HG02852 (cell line): ENCODE results near the gene ITPR2.

Experiments used
- ATAC-seq: cut with Tn5 transposase; IDR thresholded peaks from one replicate; pipeline ENCODE4 v1.9.1; 2021; ENCODE audit warnings: mild to moderate bottlenecking, moderate library complexity; ENCODE audit not compliant: unreplicated experiment

ITPR2 gene

DNA sequence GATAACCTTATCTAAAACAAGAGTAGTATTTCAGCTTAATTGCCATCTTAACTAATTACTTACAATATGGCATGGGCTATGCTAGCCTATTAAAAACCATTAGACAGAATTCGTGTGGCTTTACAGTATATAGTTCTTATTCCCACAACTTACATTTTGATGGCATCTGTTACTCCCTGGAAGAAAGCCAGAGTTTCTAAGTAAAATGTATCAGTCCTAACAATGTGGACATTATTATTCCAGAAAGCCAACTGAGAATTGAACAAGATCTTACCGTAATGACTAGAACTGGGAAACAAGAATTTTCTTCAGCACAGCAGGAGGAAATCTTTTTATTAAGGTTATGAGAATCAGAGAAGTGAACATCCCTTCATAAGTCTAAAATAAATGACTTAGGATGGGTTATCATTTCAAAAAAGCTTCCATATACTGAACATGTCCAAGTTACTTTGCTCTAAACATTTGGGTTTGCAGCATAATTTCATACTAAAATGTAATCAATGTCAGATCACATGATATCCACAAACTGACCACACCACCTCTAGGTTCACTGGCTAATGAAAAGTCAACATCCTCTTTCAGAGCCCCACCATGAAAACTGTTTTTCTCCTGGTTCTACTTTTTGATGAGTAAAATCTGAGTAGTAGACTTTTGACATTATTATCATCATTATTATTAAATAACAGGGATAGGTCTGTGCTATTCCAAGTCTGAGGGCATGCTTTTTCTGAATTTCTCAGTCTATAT is 457.9 kb downstream of the ITPR2 start:
- ATAC-seq = no peak

DNA sequence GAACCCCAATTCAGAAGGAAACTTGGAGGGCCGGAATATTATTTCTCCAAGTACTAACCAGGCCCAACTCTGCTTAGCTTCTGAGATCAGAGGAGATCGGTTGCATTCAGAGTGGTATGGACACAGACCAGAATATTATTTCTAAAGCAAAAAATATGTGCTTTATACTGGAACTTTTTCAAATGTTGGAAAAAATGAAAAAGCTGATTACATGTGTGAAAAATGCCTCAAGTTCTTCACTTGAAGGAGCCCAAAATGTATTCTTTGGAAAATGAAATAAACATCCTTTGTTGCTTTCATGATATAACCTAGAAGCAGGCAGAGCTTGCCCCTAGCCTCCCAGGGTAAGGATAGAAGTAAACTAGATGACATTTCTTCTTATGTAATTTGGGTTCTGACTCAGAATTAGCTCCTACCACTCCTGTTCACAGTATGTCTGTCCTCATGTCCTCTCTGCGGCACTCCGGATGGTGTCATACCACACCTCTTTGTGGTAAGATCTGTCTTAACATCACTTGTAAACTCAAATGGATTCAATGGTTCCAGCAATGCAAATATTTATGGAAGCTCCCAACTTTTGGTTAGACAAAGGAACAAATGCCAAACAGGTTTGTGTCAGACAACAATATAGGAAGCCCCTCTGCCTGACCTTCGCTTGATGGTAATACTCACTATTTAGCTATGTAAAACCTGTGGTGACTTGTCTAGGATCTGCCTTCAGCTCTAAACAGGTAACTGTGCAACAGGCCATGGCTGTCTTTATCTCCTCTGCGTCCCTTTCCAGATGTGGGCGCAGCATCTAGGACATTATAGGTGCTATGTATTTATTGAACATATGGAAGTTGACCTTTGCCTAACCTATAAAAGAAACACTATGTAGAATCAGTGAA is 459.1 kb downstream of the ITPR2 start:
- no peak for ATAC-seq

DNA sequence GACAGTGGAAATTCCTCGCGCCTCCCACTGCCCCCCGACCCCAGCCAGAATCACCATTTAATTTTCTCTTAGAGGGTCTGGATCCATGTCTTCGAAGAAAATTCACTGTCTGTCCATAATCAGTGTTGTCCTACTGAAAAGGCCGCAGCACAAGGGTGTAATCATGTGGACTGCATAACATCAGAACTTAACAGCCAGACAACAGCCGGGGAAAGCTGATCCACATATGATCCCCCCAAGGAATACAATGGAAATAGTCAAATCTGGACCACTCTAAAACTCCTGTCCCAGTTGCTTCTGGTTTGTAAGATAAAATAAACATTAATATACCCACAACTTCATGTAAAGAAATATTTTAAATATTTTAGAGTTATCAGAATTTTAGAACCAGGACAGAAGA is 460.1 kb downstream of the ITPR2 start:
- ATAC-seq = no peak

DNA sequence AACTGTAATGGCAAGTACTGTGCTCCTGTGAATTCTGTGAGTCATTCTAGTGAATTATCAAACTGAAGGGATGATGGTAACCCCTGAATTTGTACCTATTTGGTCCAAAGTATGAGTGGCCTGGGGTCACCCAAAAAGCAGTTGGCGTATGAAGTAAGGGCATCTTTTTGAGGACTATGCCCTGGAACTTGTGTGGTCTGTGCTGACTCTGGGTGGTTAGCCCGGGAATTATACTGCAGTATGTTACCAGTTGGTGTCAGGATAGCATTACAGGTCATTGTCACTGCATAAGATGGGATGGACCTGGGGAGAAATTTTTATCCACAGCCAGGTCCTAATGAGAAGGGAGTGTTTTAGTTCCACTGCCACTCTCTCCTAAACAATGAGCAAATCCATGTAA is 462.9 kb downstream of the ITPR2 start:
- ATAC-seq = no peak

DNA sequence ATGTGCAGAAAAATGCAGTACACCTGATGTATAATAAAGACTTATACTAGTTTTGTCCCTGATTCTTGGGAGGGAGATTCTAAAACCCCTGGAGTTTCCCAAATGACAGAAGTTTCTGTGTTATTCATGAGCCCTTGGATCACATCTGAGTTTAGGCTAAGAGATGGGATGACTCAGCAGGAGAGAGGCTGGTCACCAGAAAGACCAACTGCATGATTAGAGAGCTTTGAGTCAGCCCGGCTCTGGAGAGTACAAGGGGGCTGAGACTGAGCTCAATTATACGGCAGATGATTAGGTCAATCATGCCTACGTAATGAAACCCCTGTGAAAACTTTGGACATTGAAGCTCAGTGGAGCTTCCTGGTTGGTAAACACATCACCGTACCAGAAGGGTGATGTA is 463.4 kb downstream of the ITPR2 start:
- ATAC-seq = no peak

DNA sequence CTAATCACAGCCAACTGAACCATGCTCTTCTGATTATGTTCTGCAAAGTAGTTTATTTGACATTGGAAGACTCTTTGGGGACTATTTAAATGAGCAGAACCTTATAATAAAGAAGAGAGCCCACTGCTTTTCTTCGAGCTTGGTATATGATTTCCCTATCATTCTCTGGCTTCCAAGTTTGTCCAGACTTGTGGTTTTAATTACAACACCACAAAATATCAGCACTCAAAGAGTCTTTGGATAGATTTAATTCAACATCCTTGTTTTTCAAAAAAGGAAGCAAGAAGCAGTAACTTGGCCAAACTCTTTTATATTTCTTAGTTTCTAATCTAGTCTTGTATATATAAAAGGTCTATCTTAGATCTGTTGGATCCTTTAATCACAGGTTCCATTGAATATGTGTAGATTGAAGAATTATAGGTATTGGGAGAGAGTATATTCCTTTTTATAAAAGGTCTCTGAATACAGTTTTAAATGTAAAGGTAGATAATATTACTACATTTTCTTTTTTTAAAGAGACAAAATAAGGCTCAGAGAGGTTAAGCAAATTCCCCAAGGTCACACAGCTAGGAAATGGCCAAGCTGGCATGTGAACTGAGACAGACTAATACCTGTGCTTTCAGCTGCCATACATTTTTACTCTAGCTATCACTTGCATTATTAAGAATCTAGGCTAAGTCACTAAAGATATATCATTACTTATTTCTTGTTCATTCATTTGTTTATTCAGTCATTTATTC is 464.8 kb downstream of the ITPR2 start:
- no peak for ATAC-seq

DNA sequence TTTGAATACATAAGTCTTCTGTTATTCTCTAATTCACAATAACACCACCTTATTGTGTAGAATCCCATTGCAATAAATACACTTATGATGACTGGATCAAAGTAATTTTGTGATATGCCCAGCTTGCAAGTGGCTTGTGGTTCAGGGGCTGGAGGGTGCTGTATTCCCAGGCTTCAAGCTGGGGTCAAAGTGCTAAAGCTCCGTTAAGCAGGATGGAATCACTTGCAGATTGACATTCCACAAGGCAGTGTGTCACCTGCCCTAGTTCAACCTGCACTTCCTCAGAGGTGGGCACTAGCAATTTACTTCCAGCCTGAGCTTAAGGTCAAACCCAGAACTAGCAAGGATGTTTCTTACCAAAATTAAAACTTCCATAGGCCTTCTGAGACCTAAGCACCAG is 471.0 kb downstream of the ITPR2 start:
- no peak for ATAC-seq

DNA sequence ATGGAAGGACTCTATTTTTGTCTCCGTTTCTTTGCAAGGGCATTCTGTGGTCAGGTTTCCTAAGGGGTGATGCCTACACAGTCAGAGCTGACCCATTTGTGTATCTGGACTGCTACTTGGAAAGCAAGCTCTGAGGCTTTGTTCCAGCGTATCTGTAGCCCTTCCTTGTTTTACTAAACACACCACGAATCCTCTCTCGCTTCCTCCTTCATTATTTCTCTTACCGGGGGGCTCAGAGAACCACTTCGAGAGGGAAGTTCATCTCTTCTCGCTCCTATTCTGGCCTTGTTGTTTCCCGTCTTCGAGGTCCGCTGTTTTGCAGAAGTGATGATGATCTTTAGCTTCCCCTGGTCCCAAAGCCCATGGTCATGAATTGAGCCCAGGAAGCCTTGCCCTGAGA is 472.9 kb downstream of the ITPR2 start:
- ATAC-seq = no peak

DNA sequence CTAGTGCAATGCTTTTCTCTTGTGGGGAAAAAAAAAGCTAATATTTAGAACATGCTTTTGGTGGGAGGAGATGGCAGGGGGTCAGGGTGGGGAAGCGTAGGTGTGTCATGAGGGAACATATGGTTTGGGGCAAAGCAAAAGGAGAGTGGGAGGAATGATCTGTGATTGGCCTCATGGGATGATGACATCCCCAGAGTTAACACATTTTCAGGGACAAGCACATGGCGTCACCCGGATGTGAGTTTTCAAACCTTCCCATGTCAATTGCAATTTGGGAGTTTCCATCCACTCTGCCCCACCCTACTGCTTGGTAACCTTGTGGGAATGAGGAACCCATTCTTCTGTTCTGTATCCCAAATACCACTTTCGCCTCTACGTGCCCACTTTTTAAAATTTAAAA is 473.4 kb downstream of the ITPR2 start:
- ATAC-seq = no peak

DNA sequence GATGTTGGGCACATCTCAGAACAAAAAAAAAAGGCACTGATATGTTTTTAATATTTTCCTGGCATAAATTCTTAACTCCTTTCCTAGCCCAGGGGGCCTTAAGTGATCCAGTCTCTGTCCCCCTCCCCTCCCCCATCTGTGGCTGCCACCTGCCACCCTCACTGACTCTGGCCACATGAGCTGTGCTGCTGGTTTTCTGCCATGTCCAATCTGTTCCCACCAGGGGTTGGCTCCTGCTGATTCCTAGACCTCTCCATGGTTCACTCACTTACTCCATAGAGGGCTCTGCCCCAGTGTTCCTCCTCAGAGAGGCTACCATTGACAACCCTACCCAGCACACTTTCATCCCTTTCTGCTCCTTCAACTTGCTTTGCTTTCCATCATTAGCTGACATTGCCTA is 474.3 kb downstream of the ITPR2 start:
- no peak for ATAC-seq

DNA sequence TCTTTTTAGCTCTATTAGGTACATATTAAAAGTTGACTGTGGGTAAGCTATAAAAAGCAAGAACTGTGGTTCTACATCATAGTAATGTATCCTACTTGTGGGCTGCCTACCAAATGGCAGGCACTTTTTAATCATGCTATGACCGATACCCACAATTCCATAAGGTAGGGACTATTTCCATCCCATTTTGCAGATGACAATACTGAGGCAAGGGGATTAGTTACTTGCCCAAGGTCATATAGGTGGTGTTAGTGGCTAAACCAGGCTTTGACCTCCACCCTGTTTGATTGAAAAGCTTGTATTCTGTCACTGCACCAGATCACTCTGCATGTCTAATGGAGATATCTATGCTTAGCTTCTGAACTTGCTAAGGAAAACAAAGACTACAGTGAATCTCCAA is 485.7 kb downstream of the ITPR2 start:
- no peak for ATAC-seq

DNA sequence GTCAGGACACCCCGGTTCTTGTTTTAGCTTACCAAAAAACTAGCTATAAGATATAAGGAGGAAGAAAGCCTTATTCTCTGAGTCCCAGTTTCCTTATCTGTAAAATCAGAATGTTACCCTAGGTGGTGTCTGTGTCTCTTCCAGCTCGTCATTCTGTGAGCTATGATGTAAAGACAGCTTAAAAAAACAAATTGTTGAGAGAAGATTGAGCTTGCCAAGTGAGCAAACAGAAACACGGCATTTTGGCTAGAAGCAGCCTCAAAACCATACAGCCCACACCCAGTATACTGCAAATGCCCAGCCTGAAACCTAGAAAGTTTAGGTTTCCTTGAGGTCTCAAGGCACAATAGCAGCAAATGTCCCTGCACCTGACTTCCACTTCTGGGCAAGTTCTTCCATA is 486.3 kb downstream of the ITPR2 start:
- no peak for ATAC-seq

DNA sequence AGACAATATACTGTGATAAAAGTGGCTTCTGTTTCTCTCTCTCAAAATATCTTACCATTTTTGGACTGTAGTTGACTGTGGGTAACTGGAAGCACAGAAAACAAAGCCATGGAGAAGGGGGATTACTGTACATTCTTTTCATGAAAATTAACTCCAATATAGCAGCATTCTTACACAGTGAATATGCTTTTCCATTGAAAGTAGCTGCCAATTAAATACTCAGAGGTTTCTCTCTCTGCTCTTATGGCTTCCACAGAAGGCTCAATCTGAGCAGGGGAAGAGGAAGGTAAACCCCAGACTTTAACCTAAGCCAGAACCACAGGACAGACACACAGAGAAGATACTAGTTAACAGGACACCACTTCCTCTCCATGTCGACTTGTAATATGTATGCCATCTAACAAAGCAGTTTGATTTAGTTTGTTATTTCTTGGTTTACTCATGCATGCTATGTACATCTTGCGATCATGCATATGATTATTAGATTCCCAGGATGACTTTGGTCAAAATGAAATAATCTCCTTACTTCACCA is 487.5 kb downstream of the ITPR2 start:
- ATAC-seq = no peak

DNA sequence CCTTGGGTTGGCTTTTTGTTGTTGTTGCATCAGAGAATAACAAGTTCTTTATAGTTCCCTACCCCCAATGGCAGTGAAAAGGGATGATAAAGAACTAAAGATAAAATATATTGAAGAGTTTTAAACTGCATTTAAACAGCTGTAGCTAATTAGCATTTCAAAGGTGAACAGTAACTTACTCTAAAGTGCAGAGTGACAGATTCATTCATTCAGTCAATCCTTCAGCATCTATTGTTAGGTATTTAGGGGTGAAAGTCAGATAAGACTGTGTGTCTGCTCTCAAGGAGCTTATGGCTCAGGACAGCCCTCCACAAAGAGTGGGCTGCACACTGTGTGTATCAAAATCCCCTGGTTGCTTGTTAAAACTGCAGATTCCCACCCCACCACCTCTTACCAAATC is 491.5 kb downstream of the ITPR2 start:
- ATAC-seq = no peak

DNA sequence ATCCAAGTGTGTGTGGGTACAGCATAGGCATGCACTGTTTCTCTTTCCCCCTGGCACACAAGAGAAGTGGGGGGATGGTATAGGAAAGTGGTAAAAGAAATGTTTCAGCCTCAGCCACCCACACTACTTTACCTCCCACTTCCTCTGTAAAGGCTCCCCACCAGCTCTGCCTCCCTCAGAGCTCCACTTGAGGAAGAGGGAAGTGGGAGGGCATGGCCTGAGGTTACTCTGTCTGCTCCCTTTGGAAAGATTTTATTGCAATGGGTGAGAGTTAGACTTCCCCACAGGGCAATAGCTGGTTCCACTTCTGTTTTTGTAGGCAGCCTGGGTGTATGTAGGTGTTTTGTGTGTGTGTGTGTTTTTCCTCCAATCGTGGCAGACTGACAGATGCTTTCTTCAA is 492.3 kb downstream of the ITPR2 start:
- ATAC-seq = peak; percentile 64

DNA sequence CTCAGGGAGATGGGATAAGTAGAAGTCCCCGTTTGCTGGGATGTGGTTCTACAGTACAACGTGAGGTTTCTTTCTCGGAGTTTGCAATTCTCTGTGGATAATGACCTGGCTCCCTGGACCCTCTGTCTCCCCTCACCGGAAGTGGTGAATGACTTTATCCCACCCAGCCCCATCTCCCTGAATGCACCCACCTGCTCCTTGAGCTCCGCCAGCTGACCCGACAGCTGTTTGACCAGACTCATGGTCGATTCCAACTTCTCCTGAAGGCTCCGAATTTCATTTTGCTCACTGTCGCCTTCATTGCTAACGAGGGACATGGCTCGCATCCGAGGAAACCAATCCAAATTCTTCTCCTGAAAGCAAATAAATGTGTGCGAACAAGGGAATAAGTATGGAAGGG is 493.0 kb downstream of the ITPR2 start:
- no peak for ATAC-seq

DNA sequence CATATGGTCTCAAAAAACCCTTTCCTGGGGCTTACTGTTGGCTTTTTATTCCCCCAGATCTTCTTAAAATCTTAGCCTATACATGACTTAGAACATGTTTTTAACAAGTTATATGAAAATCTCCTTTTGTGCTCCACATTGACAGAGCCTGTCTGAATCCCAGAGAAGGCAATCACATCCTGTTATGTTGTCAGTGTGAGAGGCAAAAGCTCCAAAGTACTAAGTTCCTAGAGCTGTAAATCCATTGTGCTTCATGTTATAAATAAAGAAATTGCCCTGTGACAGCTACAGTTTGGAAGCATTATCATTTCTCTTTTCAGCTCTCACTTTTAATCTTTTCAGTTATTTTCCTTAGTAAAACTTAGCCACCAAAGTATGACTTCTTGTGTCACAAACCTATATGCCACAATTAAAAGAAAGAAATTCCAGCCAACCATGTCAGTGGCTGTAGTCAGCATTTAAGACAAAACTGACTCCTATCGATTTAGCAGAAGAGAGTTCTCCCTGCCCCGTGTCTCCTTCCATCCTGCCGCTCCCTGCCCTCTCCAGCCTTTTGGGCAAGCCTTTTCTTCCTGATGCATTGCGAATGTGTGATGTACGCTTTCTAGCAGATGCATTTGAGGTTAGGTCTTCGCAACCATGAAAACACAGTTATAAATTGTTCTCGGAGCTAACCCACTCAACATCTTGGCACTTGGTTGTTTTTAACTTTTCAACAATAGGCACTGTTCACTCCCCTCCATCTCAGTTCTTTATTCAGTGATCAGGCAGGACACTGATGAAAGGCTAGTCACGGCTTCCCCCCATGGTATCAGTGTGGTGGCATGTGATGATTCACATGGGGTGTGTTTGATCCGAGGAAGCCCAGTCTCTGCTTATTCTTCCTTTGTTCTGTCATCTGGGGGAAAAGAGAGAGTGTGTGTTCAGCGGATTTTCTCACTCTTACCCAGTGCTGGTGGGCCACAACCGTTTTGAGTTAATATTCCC is 494.1 kb downstream of the ITPR2 start:
- ATAC-seq = no peak

DNA sequence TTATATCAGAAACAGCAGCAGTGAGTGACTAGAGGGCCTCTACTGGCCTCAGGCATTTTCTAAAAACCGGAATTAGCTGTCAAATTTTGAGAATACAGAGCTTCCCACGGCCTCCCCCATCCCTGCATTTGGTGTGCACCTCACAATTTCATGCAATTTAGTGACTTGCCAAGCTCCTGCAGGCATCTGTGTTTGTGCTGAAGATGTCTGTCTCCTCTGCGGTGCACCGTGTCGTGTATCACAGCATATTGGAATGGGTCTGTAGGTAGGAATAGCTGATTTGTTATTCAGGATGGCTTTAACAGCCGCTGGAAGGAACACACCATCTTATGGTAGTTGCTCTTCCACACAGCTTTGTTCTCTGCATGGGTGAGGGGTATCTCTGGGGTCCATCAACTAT is 497.3 kb downstream of the ITPR2 start:
- ATAC-seq = no peak

DNA sequence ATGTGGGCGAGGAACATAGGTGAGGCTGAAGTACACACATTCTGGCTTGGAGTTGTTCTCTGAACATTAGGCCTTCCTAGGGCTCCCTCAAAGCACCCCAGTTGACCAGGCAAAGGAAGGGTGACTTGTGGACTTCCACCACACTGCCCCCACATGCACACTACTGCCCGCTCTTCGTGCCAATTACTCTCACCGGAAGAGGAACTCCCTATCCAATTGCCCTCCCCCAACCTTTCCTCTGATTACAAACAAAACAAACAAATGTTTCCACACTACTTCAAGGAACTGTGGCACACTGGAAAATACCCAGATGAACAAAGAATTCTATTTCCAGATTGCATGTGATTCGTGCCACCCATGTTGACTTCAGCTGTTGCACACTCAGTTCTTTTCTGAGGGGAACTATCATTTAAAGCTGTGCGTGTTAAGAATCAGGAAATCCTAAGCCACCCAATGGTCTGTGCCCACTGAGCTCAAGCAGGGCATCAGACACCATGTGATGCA is 498.3 kb downstream of the ITPR2 start:
- ATAC-seq = no peak

DNA sequence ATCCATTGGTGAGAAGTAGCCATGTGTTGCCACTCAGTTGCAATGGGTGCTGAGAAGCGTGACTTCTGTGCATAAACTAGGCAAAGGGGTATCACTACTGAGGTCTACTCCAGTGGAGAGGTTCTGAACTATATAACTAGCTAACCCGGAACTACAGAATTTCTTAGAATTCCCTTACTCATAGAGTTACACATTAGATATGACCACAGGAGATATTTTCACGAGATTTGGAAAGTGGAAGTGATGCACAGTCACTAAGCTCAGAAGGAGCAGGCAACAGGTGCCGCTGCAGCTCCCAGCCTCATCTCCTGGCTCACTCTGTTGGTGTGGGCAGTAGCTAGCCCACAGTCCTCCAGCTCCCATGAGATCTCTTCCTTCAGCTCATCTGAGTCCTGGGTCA is 501.0 kb downstream of the ITPR2 start:
- ATAC-seq = peak; percentile 61
